Loucy (cell line): ENCODE results near the gene TAF4B.

Source experiments
- H2AFZ ChIP-seq: fragments of 200-600 bp; sonication (generic); 2 replicates; pipeline ENCODE4 v1.6.0; 2016; ENCODE audit warnings: antibody characterized with exemption, mild to moderate bottlenecking, low read length, moderate library complexity
- H3F3A ChIP-seq: fragments of 200-600 bp; 2 replicates; pipeline ENCODE4 v1.6.0; 2016; ENCODE audit warnings: antibody characterized with exemption, low read depth, mild to moderate bottlenecking
- H3K27me3 ChIP-seq: fragments of 200-600 bp; sonication (generic); 2 replicates; pipeline ENCODE4 v1.6.1; 2014; ENCODE audit warnings: low read length, mild to moderate bottlenecking; ENCODE audit not compliant: insufficient read depth, poor library complexity, severe bottlenecking
- H3K36me3 ChIP-seq: fragments of 200-600 bp; sonication (generic); 2 replicates; pipeline ENCODE4 v1.6.1; 2016; ENCODE audit warnings: low read length; ENCODE audit not compliant: insufficient read depth
- H3K4me1 ChIP-seq: fragments of 200-600 bp; sonication (generic); 2 replicates; pipeline ENCODE4 v1.5.1; 2014; ENCODE audit warnings: low read length, mild to moderate bottlenecking; ENCODE audit not compliant: insufficient read depth, poor library complexity, severe bottlenecking
- H3K4me2 ChIP-seq: fragments of 200-600 bp; sonication (generic); 2 replicates; pipeline ENCODE4 v1.6.0; 2014; ENCODE audit warnings: antibody characterized with exemption, low read length, low read depth, mild to moderate bottlenecking; ENCODE audit not compliant: poor library complexity, severe bottlenecking
- H3K4me3 ChIP-seq: fragments of 200-600 bp; sonication (generic); 2 replicates; pipeline ENCODE4 v1.5.1; 2014; ENCODE audit warnings: low read length, mild to moderate bottlenecking, mixed read lengths; ENCODE audit not compliant: poor library complexity, severe bottlenecking
- H3K79me2 ChIP-seq: fragments of 200-600 bp; sonication (generic); 2 replicates; pipeline ENCODE4 v1.6.1; 2014; ENCODE audit warnings: low read length; ENCODE audit not compliant: insufficient read depth
- H3K9ac ChIP-seq: fragments of 200-600 bp; sonication (generic); 2 replicates; pipeline ENCODE4 v1.6.0; 2014; ENCODE audit warnings: mild to moderate bottlenecking, low read depth, low read length, moderate library complexity; ENCODE audit not compliant: poor library complexity, severe bottlenecking
- H3K9me2 ChIP-seq: fragments of 200-600 bp; sonication (generic); replicated peaks from 2 replicates; pipeline ENCODE4 v1.6.1; 2016; ENCODE audit warnings: low read depth, low read length, mixed read lengths
- H3K9me3 ChIP-seq: fragments of 200-600 bp; sonication (generic); 2 replicates; pipeline ENCODE4 v1.6.1; 2014; ENCODE audit warnings: mild to moderate bottlenecking, antibody characterized with exemption, low read length, low read depth; ENCODE audit not compliant: insufficient read depth
- H4K20me1 ChIP-seq: fragments of 200-600 bp; sonication (generic); 2 replicates; pipeline ENCODE4 v1.6.0; 2014; ENCODE audit warnings: antibody characterized with exemption, low read length, mild to moderate bottlenecking; ENCODE audit not compliant: insufficient read depth, poor library complexity, severe bottlenecking
- EZH2phosphoT487 ChIP-seq: fragments of 200-600 bp; IDR thresholded peaks from 2 replicates; pipeline ENCODE4 v1.6.1; 2018; ENCODE audit warnings: antibody characterized with exemption, mild to moderate bottlenecking, moderate library complexity, borderline replicate concordance
- TF ChIP-seq, protein P1 (sequence below): fragments of 200-600 bp; sonication (generic); conservative IDR thresholded peaks from 2 replicates; pipeline ENCODE4 v1.5.1; 2014; ENCODE audit warnings: mild to moderate bottlenecking, antibody characterized with exemption, low read length

TAF4B gene

GRCh38 chr18:26440644-26441043 is 214.4 kb downstream of the TAF4B start:
- Histone ChIP-seq H3K36me3 (no peaks in the 10 kb centered on the region), H3K4me3 (no peak overlapping the region), H3K9me2 (no peaks in the 10 kb centered on the region), H3K9ac (no peak overlapping the region), H3F3A (no peaks in the 10 kb centered on the region), H3K27me3 (no peaks in the 10 kb centered on the region), H3K4me1 (no peaks in the 10 kb centered on the region), H4K20me1 (no peaks in the 10 kb centered on the region), H3K79me2 (no peaks in the 10 kb centered on the region), H2AFZ (no peak overlapping the region), H3K4me2 (no peak overlapping the region), H3K9me3 (no peaks in the 10 kb centered on the region)
- TF ChIP-seq, protein P1, sequence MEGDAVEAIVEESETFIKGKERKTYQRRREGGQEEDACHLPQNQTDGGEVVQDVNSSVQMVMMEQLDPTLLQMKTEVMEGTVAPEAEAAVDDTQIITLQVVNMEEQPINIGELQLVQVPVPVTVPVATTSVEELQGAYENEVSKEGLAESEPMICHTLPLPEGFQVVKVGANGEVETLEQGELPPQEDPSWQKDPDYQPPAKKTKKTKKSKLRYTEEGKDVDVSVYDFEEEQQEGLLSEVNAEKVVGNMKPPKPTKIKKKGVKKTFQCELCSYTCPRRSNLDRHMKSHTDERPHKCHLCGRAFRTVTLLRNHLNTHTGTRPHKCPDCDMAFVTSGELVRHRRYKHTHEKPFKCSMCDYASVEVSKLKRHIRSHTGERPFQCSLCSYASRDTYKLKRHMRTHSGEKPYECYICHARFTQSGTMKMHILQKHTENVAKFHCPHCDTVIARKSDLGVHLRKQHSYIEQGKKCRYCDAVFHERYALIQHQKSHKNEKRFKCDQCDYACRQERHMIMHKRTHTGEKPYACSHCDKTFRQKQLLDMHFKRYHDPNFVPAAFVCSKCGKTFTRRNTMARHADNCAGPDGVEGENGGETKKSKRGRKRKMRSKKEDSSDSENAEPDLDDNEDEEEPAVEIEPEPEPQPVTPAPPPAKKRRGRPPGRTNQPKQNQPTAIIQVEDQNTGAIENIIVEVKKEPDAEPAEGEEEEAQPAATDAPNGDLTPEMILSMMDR = no peak
- TF ChIP-seq EZH2phosphoT487 = no peak
